Urinary bladder (tissue), 4 donors: Measurements from ENCODE around the gene KLHDC4. TPM values are rescaled to one million over a fixed set of nuclear protein-coding genes. Genes with fewer than 3 reads are reported as not detected.

ENCODE experiments used
- DNase-seq: peaks from one replicate; pipeline ENCODE4 v3.0.0-alpha.2; 2015; ENCODE audit errors: extremely low spot score
- H3K27ac ChIP-seq: one replicate; pipeline ENCODE4 v1.5.1; 2013; ENCODE audit warnings: low read depth, mild to moderate bottlenecking, moderate library complexity
- H3K36me3 ChIP-seq: one replicate; pipeline ENCODE4 v1.6.1; 2013; ENCODE audit warnings: mild to moderate bottlenecking, moderate library complexity; ENCODE audit not compliant: insufficient read depth
- H3K4me1 ChIP-seq: one replicate; pipeline ENCODE4 v1.6.1; 2013; ENCODE audit warnings: mild to moderate bottlenecking, moderate library complexity; ENCODE audit not compliant: insufficient read depth
- H3K4me3 ChIP-seq: one replicate; pipeline ENCODE4 v1.5.1; 2013; ENCODE audit warnings: low read depth, low read length
- WGBS: extraction: QIAGEN DNeasy Blood & Tissue Kit; methylation state at CpG from one replicate; pipeline ENCODE4 v1.1.7; 2013; 5-methylcytosine and 5-hydroxymethylcytosine counted together
- polyA plus RNA-seq: library from polyadenylated mRNA; stranded (reverse); fragments of 200-250 nt; gene quantifications from one replicate; pipeline ENCODE4 v1.2.3, GENCODE V29; 2013
- total RNA-seq: library from RNA; depleted of rRNA; stranded (reverse); fragments of >200 nt; gene quantifications from one replicate; pipeline ENCODE4 v1.2.3, GENCODE V29; 2014
- donor health status: healthy with polysubstance abuse.
- donor health status: healthy.

The KLHDC4 gene
- total and polyA plus RNA-seq, 2 donors: 21.5 to 23.1 TPM

GRCh38 chr16:87690911-87691685, 74.7 kb downstream of the KLHDC4 start:
- H3K36me3 ChIP-seq: no peaks in the 10 kb centered on the region
- no peak for DNase-seq
- no peak overlapping the region for H3K4me3 ChIP-seq
- no peak overlapping the region for H3K27ac ChIP-seq
- 57% methylated on average over 33 of the region's 33 CpGs for WGBS
- H3K4me1 ChIP-seq: no peaks in the 10 kb centered on the region

GRCh38 chr16:87689956-87690465, 75.8 kb downstream of the KLHDC4 start:
- 93% methylated on average over 46 of the region's 46 CpGs for WGBS
- Histone ChIP-seq H3K36me3 (no peaks in the 10 kb centered on the region), H3K27ac (no peak overlapping the region), H3K4me3 (no peak overlapping the region), H3K4me1 (no peaks in the 10 kb centered on the region)
- DNase-seq: no peak

- Histone ChIP-seq H3K4me1 (no peaks in the 10 kb centered on the region), H3K36me3 (no peaks in the 10 kb centered on the region), H3K27ac (no peak overlapping the region), H3K4me3 (no peak overlapping the region)
- 86% methylated on average over 45 of the region's 45 CpGs for WGBS
- no peak for DNase-seq
These were observed 76.6 kb downstream of the KLHDC4 start for GRCh38 chr16:87688876-87689815.

- H3K4me1 ChIP-seq: no peaks in the 10 kb centered on the region
- H3K36me3 ChIP-seq: no peaks in the 10 kb centered on the region
- no peak overlapping the region for H3K27ac ChIP-seq
- no peak for DNase-seq
- no peak overlapping the region for H3K4me3 ChIP-seq
- 87% methylated on average over 14 of the region's 14 CpGs for WGBS
These were observed 77.7 kb downstream of the KLHDC4 start for GRCh38 chr16:87687998-87688529.

GRCh38 chr16:87687126-87687910, 78.5 kb downstream of the KLHDC4 start:
- Histone ChIP-seq H3K27ac (no peak overlapping the region), H3K36me3 (no peaks in the 10 kb centered on the region), H3K4me3 (no peak overlapping the region), H3K4me1 (no peaks in the 10 kb centered on the region)
- 60% methylated on average over 31 of the region's 31 CpGs for WGBS
- no peak for DNase-seq

- no peaks in the 10 kb centered on the region for H3K36me3 ChIP-seq
- H3K4me1 ChIP-seq: no peaks in the 10 kb centered on the region
- WGBS: 70% methylated on average over 13 of the region's 13 CpGs
- no peak for DNase-seq
- H3K4me3 ChIP-seq: no peak overlapping the region
- no peak overlapping the region for H3K27ac ChIP-seq
These were observed 79.1 kb downstream of the KLHDC4 start for GRCh38 chr16:87686697-87687096.

GRCh38 chr16:87685766-87686165, 80.0 kb downstream of the KLHDC4 start:
- no peaks in the 10 kb centered on the region for H3K4me1 ChIP-seq
- H3K27ac ChIP-seq: no peak overlapping the region
- H3K4me3 ChIP-seq: no peak overlapping the region
- no peak for DNase-seq
- H3K36me3 ChIP-seq: no peaks in the 10 kb centered on the region
- WGBS: 76% methylated on average over 13 of the region's 13 CpGs

- Histone ChIP-seq H3K27ac (no peak overlapping the region), H3K4me1 (no peaks in the 10 kb centered on the region), H3K36me3 (no peaks in the 10 kb centered on the region), H3K4me3 (no peak overlapping the region)
- 89% methylated on average over 19 of the region's 19 CpGs for WGBS
- DNase-seq: no peak
These were observed 80.4 kb downstream of the KLHDC4 start for GRCh38 chr16:87685405-87685755.

- Histone ChIP-seq H3K36me3 (no peaks in the 10 kb centered on the region), H3K4me1 (no peaks in the 10 kb centered on the region), H3K4me3 (no peak overlapping the region), H3K27ac (no peak overlapping the region)
- WGBS: 87% methylated on average over 35 of the region's 35 CpGs
- no peak for DNase-seq
These were observed 80.9 kb downstream of the KLHDC4 start for GRCh38 chr16:87684711-87685404.

- H3K4me1 ChIP-seq: no peaks in the 10 kb centered on the region
- H3K36me3 ChIP-seq: no peaks in the 10 kb centered on the region
- no peak overlapping the region for H3K4me3 ChIP-seq
- 82% methylated on average over 24 of the region's 24 CpGs for WGBS
- no peak for DNase-seq
- H3K27ac ChIP-seq: no peak overlapping the region
These were observed 81.6 kb downstream of the KLHDC4 start for GRCh38 chr16:87684106-87684677.

- no peak overlapping the region for H3K27ac ChIP-seq
- no peaks in the 10 kb centered on the region for H3K4me1 ChIP-seq
- H3K4me3 ChIP-seq: no peak overlapping the region
- WGBS: 82% methylated on average over 18 of the region's 18 CpGs
- H3K36me3 ChIP-seq: no peaks in the 10 kb centered on the region
- no peak for DNase-seq
These were observed 82.9 kb downstream of the KLHDC4 start for GRCh38 chr16:87682852-87683399.

GRCh38 chr16:87681981-87682570, 83.7 kb downstream of the KLHDC4 start:
- DNase-seq: no peak
- Histone ChIP-seq H3K36me3 (no peaks in the 10 kb centered on the region), H3K4me3 (no peak overlapping the region), H3K27ac (no peak overlapping the region), H3K4me1 (no peaks in the 10 kb centered on the region)
- WGBS: 31% methylated on average over 9 of the region's 9 CpGs
